ENCODE results near the gene CES5A.
"Not testable (repeated sequence)": the region's sequence is repeated elsewhere in the genome, so short reads cannot be mapped to it uniquely, and the experiment has no call there.

CES5A gene

DNA sequence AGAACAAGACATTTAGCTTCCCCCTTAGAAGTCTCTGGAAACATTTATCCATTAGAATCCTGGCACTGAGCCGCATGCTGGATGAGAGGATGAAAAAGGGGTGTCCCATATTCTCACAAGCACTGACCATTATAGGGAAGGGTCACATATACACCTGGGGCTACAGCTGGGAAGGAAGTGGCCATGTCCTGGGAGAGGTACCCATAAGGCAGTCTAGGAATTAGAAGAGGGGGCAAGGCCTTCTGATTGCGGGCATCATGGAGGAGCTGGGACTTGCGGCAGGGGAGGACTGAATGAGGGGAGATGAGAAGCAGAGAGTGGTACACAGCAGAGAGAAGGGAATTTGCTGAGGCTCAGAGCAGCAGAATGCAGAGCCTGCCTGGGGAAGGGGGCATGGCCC, 45.9 kb downstream of the CES5A start:
- not testable (repeated sequence) for DNase-seq (ENCODE audit: low read depth)

- DNase-seq (ENCODE audit: low read depth): no peak
These were observed 46.5 kb downstream of the CES5A start for GRCh38 chr16:55828680-55829079.

DNA sequence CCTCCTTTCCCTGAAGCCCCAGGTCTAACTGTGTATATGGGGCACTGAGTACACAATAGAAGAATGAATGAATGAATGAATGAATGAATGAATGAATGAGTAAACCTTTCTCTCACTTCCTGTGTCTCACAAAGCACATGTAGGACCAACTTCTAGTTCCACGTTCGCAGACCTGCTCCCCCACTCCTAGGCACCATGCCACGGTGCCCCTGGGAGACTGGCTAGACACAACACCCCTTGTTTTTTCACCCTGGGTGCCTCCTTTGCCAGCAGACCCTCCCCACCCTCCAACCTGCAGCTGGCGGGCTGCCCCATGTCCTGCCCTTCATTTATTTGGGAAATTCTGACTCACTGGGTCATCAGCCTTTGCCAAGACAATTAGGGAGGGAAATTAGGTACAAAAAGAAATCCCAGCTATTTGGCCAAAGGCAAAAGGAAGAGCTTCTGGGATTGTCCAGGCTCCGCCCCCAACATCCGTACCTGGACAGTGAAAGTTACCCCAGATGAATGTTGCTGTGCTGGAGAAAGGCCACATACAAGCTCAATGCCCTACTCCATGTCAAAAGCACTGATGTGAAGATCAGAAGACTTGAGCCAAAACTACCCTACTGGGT, 50.0 kb downstream of the CES5A start:
- DNase-seq (ENCODE audit: low read depth): no peak

- no peak for DNase-seq (ENCODE audit: low read depth)
These were observed 50.6 kb downstream of the CES5A start for GRCh38 chr16:55824473-55825000.

GRCh38 chr16:55822280-55822810, 52.8 kb downstream of the CES5A start:
- no peak for DNase-seq (ENCODE audit: low read depth)

- no peak for DNase-seq (ENCODE audit: low read depth)
These were observed 54.0 kb downstream of the CES5A start for GRCh38 chr16:55821210-55821609.

DNA sequence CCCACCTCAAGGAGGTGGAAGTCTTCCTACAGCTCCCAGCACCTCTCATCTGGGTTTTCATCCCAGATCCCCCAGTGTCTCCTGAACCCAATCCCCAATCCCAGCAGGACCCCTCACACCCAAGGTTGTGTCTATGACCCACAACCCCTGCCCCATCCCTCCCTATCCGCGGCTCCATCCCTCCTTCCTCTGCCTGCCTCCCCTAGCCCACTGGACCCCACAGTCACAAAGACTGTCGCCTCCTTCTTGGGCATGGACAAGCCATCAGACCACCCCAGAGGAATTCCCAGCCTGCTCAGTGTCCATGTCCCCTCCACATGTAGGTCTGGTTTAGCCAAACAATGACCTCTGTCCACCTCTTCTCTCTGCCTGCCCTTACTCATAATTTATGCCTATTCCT, 54.6 kb downstream of the CES5A start:
- DNase-seq (ENCODE audit: low read depth): no peak

DNA sequence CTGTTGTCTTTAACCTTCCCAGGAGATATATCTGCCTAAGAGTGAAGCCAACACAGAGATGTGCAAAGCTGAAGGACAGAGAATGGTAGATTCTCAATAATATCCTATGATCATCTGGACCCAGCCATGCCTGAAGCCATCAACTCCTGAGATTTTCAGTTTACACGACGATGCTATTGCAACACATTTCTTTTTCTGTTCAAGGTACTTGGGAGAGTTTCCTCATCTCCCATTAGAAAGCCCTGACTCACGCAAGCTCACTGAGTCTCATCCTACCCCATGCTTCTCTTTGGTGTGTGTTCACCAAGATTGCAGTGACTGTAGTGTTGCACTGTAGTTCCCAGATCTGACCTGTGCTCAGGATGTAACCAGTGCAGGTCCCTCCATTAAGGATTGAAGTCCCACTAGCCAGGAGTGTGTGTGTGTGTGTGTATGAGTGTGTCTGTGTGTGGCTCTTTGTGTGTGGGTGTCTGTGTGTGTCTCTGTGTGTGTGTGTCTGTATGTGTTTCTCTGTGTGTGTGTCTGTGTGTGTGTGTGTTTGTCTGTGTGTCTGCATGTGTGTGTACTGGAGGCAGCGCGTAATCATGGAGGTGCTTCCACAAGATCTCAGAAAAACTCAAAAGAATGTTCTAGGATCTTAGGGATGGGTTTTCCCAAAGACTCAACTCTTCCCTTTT, 57.8 kb downstream of the CES5A start:
- DNase-seq (ENCODE audit: low read depth): no peak

GRCh38 chr16:55816222-55816621, 59.0 kb downstream of the CES5A start:
- not testable (repeated sequence) for DNase-seq (ENCODE audit: low read depth)

DNA sequence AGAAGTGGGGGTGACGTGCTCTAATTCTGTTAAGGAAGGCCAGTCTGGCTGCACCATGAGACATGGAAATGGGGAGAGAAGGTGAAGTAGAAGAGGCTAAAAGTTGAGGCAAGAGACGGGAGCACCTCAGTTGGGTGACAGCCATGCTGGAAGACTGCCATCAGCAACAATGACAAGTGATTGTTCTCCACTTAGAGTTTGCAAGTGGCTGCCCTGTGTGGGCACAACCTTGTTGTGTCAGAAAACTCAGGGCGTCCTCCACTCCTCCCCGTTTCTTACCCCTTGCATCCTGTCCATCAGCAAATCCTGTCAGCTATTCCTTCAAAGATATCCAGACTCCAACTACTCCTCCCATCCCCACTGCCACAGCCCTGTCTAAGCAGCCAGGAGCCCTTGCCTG, 59.9 kb downstream of the CES5A start:
- DNase-seq (ENCODE audit: low read depth): no peak

DNA sequence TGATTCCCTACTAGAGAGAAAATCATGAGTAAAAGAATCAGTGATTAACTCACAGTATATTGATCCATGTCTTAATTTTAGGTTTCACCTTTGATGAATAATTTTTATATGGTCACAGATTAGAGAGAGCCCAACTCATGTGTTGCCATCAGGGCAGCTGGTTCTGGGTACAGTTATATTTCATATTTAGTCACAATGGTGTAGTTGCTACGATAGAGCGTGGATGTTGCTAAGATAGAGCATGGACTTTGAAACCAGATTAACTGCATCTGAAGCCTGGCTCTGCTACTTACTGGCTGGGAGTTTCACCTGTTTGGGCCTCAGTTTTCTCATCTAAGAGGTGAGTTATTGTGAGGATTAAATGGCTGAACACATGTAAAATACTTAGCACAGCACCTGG, 61.0 kb downstream of the CES5A start:
- DNase-seq (ENCODE audit: low read depth): not testable (repeated sequence)

GRCh38 chr16:55813730-55814129, 61.4 kb downstream of the CES5A start:
- DNase-seq (ENCODE audit: low read depth): not testable (repeated sequence)

- no peak for DNase-seq (ENCODE audit: low read depth)
These were observed 62.2 kb downstream of the CES5A start for GRCh38 chr16:55812951-55813350.

GRCh38 chr16:55811811-55812210, 63.4 kb downstream of the CES5A start:
- no peak for DNase-seq (ENCODE audit: low read depth)

DNA sequence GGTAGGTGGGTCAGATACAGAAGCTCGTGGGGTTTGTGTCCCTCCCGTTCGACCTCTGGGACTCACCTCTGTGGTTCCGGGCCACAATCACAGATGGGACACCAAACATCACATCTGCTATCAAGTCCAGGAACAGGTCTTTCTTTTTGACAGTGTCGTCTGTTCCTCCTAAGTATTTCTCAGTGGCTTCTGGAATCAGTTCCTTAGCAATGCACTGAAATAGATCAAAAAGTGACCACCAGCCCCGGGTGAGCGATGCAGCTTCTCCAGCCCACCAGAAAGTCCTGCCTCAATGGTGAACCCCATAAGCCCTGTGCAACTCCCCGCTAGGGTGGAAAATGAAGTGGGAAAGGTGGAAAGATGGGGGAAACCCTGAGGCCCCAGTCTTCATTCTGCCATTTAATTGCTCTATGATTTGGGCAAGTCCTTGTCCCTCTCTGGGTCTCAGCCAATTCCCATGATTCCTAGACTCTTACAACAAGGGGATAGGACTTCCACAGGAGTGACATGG, 64.7 kb downstream of the CES5A start:
- no peak for DNase-seq (ENCODE audit: low read depth)

- no peak for DNase-seq (ENCODE audit: low read depth)
These were observed 65.3 kb downstream of the CES5A start for GRCh38 chr16:55809851-55810250.

GRCh38 chr16:55809386-55809785, 65.8 kb downstream of the CES5A start:
- DNase-seq (ENCODE audit: low read depth): no peak

DNA sequence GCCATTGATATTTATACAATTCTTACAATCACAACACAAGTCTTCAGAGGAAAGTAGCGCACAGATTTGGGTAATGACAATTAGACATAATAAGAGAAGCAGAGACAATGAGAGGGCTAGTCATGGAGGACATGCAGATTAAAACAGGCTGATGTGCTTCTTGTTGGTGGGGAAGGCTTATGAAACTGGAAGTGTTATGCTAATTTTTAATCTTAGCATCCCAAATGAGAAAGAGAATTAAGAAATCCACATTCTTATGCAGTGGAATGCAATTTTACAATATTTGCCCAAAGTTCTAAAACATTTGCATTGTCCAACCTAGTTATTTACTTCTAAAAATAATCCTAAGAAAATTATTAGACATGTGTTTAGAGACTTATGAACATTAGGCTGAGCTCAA, 66.9 kb downstream of the CES5A start:
- DNase-seq (ENCODE audit: low read depth): not testable (repeated sequence)

- not testable (repeated sequence) for DNase-seq (ENCODE audit: low read depth)
These were observed 70.1 kb downstream of the CES5A start for GRCh38 chr16:55805104-55805503.

GRCh38 chr16:55803681-55804080, 71.5 kb downstream of the CES5A start:
- DNase-seq (ENCODE audit: low read depth): not testable (repeated sequence)

All from activated T-cell treated with anti-CD3 and anti-CD28 coated beads for 48 hours (primary cell).